Measurements from ENCODE around the gene WWOX. TPM values are rescaled to one million over a fixed set of nuclear protein-coding genes. Genes with fewer than 3 reads are reported as not detected.

The WWOX gene
- total RNA-seq, 2 experiments from 2014 or later, result 19.1 to 23.7 TPM

GRCh38 chr16:78285437-78285922 is 186.0 kb downstream of the WWOX start:
- Mint-ChIP-seq H3K36me3 (ENCODE audit: low read depth) (peaks cover 3% of the 10 kb centered on the region), H3K9me3 (no peaks in the 10 kb centered on the region), H3K4me3 (no peak overlapping the region), H3K27me3 (no peaks in the 10 kb centered on the region), H3K4me1 (ENCODE audit: low read depth) (no peaks in the 10 kb centered on the region), H3K27ac (no peak overlapping the region)
- TF ChIP-seq CTCF (IDR thresholded peaks at IDR 0.05), result no peak
- CTCF ChIA-PET, result no interaction called here
- intact Hi-C loops (cut with micrococcal nuclease), result no loop called here
- ATAC-seq (no peak), DNase-seq (no peak)
- POLR2A ChIA-PET, result no interaction called here

- CTCF ChIA-PET, result no interaction called here
- ATAC-seq, result no peak
- intact Hi-C loops (cut with micrococcal nuclease), result no loop called here
- Mint-ChIP-seq H3K4me1 (ENCODE audit: low read depth) (no peaks in the 10 kb centered on the region), H3K9me3 (no peaks in the 10 kb centered on the region), H3K4me3 (no peak overlapping the region), H3K27ac (no peak overlapping the region), H3K36me3 (ENCODE audit: low read depth) (peaks cover 2% of the 10 kb centered on the region), H3K27me3 (no peaks in the 10 kb centered on the region)
- POLR2A ChIA-PET, result interaction anchor here (1.1 kb wide), 1 partner anchor 22 kb away, joined by 3 read pairs; no protein-coding TSS in a partner anchor
- TF ChIP-seq CTCF (IDR thresholded peaks at IDR 0.05), result no peak
- DNase-seq, result no peak
Measured at GRCh38 chr16:78286065-78286464, 186.6 kb downstream of the WWOX start.

- CTCF ChIA-PET, result interaction anchor here (0.8 kb wide), 1 partner anchor 10 kb away, joined by 3 read pairs; no protein-coding TSS in a partner anchor
- intact Hi-C loops (cut with micrococcal nuclease), result no loop called here
- no peaks in the 10 kb centered on the region for H3K9me3 Mint-ChIP-seq
- no peaks in the 10 kb centered on the region for H3K4me1 Mint-ChIP-seq (ENCODE audit: low read depth)
- no peak for DNase-seq
- H3K4me3 Mint-ChIP-seq, result no peak overlapping the region
- no peak for ATAC-seq
- no peak for TF ChIP-seq CTCF (IDR thresholded peaks at IDR 0.05)
- no peaks in the 10 kb centered on the region for H3K36me3 Mint-ChIP-seq (ENCODE audit: low read depth)
- no peak overlapping the region for H3K27ac Mint-ChIP-seq
- no peaks in the 10 kb centered on the region for H3K27me3 Mint-ChIP-seq
- POLR2A ChIA-PET, result no interaction called here
Measured at GRCh38 chr16:78288888-78289287, 189.4 kb downstream of the WWOX start.

- Mint-ChIP-seq H3K27me3 (no peaks in the 10 kb centered on the region), H3K4me1 (ENCODE audit: low read depth) (no peaks in the 10 kb centered on the region), H3K36me3 (ENCODE audit: low read depth) (no peaks in the 10 kb centered on the region), H3K4me3 (no peak overlapping the region), H3K9me3 (no peaks in the 10 kb centered on the region), H3K27ac (no peak overlapping the region)
- CTCF ChIA-PET, result interaction anchor here (0.8 kb wide), 1 partner anchor 11 kb away, joined by 3 read pairs; no protein-coding TSS in a partner anchor
- intact Hi-C loops (cut with micrococcal nuclease), result no loop called here
- POLR2A ChIA-PET, result no interaction called here
- ATAC-seq, result no peak
- no peak for DNase-seq
- TF ChIP-seq CTCF (IDR thresholded peaks at IDR 0.05), result no peak
Measured at GRCh38 chr16:78289373-78289772, 189.9 kb downstream of the WWOX start.

GRCh38 chr16:78289844-78290277 is 190.4 kb downstream of the WWOX start:
- ATAC-seq, result no peak
- Mint-ChIP-seq H3K4me3 (no peak overlapping the region), H3K27me3 (no peaks in the 10 kb centered on the region), H3K4me1 (ENCODE audit: low read depth) (no peaks in the 10 kb centered on the region), H3K27ac (no peak overlapping the region), H3K36me3 (ENCODE audit: low read depth) (peaks cover 1% of the 10 kb centered on the region), H3K9me3 (no peaks in the 10 kb centered on the region)
- no peak for DNase-seq
- intact Hi-C loops (cut with micrococcal nuclease), result no loop called here
- POLR2A ChIA-PET, result no interaction called here
- TF ChIP-seq CTCF (IDR thresholded peaks at IDR 0.05), result no peak
- CTCF ChIA-PET, result no interaction called here

Measured in activated CD8-positive, alpha-beta T cell treated with anti-CD3 and anti-CD28 coated beads for 36 hours (primary cell).